Measurements from ENCODE around the gene FN1.

The FN1 gene

GRCh38 chr2:215399067-215399716 is 36.7 kb downstream of the FN1 start:
- no peaks in the 10 kb centered on the region for H3K9me3 Mint-ChIP-seq
- H3K27ac Mint-ChIP-seq = no peak overlapping the region
- H3K36me3 Mint-ChIP-seq (ENCODE audit: low read depth) = no peaks in the 10 kb centered on the region
- H3K4me1 Mint-ChIP-seq (ENCODE audit: low read depth) = no peaks in the 10 kb centered on the region
- no peak for DNase-seq (ENCODE audit: low spot score)
- H3K4me3 Mint-ChIP-seq = no peak overlapping the region
- H3K27me3 Mint-ChIP-seq (ENCODE audit: low read depth) = peaks cover 14% of the 10 kb centered on the region

DNA sequence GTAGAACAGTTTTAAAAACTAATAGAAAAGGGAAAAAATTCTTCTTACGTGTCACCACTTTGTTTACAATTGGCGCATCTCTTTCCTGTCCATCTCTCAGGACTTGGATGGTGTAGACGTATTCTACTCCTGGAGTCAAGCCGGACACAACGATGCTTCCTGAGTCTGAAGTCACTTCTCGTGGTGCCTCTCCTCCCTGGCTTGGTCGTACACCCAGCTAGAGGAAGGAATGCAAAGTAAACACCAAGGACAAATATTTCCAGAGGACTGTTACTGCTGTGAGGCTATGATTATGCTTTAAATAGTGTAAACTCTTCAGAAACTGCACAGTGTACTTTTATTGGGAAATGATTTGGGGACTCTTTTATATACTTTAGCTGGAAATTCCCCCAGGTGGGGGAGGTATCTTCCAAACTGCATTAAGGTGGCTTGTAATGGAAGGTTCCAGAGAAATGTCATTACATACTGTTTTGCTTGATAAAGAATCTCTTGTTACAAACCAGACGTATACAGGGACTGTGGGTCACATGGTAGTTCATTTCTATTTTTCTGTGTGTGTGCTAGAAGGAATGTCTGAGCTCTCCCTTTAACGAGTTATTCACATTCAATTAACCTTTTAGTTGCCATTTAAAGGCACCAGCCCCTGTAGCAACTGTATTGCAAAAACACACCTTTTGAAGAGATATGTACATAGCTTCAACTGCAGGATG is 38.1 kb downstream of the FN1 start:
- no peak for DNase-seq (ENCODE audit: low spot score)
- Mint-ChIP-seq H3K4me3 (no peak overlapping the region), H3K36me3 (ENCODE audit: low read depth) (no peaks in the 10 kb centered on the region), H3K27ac (no peak overlapping the region), H3K27me3 (ENCODE audit: low read depth) (peaks cover 14% of the 10 kb centered on the region), H3K4me1 (ENCODE audit: low read depth) (no peaks in the 10 kb centered on the region), H3K9me3 (no peaks in the 10 kb centered on the region)

GRCh38 chr2:215396595-215397313 is 39.1 kb downstream of the FN1 start:
- no peak overlapping the region for H3K27ac Mint-ChIP-seq
- no peaks in the 10 kb centered on the region for H3K36me3 Mint-ChIP-seq (ENCODE audit: low read depth)
- no peak for DNase-seq (ENCODE audit: low spot score)
- no peaks in the 10 kb centered on the region for H3K9me3 Mint-ChIP-seq
- no peaks in the 10 kb centered on the region for H3K4me1 Mint-ChIP-seq (ENCODE audit: low read depth)
- H3K4me3 Mint-ChIP-seq = no peak overlapping the region
- peaks cover 14% of the 10 kb centered on the region for H3K27me3 Mint-ChIP-seq (ENCODE audit: low read depth)

DNA sequence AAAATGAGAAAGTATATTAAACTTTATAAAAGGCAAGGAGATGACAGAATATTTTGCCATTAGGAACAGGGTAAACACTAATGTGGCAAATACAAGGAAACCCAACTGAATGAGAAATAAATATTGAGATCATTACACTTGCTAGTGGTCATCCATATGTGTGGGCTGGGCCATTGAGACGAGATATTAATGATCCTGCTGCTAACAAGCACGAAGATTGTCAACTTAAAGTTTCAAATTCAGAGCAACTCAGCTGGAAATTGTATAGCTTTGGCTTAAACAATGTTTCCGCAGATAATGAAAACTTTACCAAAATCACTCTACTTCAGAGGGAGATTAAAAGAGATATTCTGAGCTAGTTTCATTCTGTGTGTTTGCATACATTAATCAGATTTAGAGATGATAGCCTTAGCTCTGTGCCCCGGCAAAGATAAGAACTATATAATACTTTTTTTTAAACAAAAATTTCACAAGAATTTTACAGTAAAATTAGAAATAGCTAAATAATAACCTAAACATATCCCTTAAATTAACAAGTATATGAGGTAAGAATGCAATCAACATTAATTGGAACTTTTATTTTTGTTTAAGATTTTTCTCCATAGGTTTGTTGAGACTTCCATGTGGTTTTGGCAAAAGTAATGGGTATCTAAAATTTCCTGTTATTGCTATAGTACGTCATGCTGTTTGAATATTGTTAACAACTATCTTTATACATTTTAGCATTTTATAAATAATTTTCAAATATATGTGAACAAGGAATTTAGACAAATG is 40.0 kb downstream of the FN1 start:
- no peak overlapping the region for H3K27ac Mint-ChIP-seq
- H3K9me3 Mint-ChIP-seq = no peaks in the 10 kb centered on the region
- H3K4me3 Mint-ChIP-seq = no peak overlapping the region
- peaks cover 14% of the 10 kb centered on the region for H3K27me3 Mint-ChIP-seq (ENCODE audit: low read depth)
- H3K36me3 Mint-ChIP-seq (ENCODE audit: low read depth) = no peaks in the 10 kb centered on the region
- H3K4me1 Mint-ChIP-seq (ENCODE audit: low read depth) = no peaks in the 10 kb centered on the region
- DNase-seq (ENCODE audit: low spot score) = no peak

- H3K4me3 Mint-ChIP-seq = no peak overlapping the region
- H3K36me3 Mint-ChIP-seq (ENCODE audit: low read depth) = no peaks in the 10 kb centered on the region
- peaks cover 14% of the 10 kb centered on the region for H3K27me3 Mint-ChIP-seq (ENCODE audit: low read depth)
These were observed 41.6 kb downstream of the FN1 start for GRCh38 chr2:215394102-215394805.

DNA sequence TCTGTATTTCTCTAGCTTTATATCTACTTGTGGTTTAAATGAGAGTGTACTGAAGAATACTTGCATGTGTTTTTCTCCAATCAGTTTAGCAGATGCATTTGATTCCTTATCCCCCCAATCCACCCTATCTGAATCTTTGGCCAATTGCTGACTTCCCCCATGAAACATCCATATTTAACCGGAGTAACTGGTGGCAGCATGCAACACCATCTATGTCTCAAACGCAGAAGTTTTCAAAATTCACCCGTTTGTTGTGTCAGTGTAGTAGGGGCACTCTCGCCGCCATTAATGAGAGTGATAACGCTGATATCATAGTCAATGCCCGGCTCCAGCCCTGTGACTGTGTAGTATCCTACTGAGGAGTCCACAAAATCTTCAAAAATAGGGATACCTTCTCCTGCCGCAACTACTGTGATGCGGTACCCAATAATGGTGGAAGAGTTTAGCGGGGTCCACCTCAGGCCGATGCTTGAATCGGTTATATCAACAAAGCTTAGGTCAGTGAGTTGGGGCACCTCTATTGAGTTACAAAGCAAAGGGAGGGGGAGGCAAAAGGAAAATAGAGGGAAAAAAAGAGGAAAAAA is 43.1 kb downstream of the FN1 start:
- H3K9me3 Mint-ChIP-seq = no peaks in the 10 kb centered on the region
- H3K4me1 Mint-ChIP-seq (ENCODE audit: low read depth) = no peaks in the 10 kb centered on the region
- DNase-seq (ENCODE audit: low spot score) = no peak
- H3K36me3 Mint-ChIP-seq (ENCODE audit: low read depth) = no peaks in the 10 kb centered on the region
- H3K27me3 Mint-ChIP-seq (ENCODE audit: low read depth) = peaks cover 7% of the 10 kb centered on the region
- H3K4me3 Mint-ChIP-seq = no peak overlapping the region
- no peak overlapping the region for H3K27ac Mint-ChIP-seq

More at GRCh38 chr2:215394102-215394805, 41.6 kb downstream of the FN1 start:
- H3K27ac Mint-ChIP-seq = no peak overlapping the region
- H3K4me1 Mint-ChIP-seq (ENCODE audit: low read depth) = no peaks in the 10 kb centered on the region
- DNase-seq (ENCODE audit: low spot score) = no peak
- H3K9me3 Mint-ChIP-seq = no peaks in the 10 kb centered on the region

DNA sequence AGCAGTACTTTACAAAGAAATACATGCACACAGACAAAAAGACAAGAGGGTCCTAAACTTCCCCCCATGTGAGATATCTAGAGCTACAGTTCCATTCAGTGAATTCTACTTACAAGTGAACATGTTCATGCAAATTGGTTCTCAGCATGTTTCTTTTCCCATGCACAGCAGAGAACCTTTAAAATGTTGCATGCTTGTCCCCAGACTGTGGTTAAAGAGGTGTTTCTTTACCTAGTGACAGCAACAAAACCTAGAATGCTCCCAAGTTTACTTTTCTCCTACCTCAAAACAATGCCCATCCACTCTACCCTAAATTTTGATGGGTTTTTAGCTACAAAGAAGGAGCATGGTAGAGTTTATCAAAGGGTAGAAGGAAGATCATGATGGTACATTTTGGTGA is 43.7 kb downstream of the FN1 start:
- no peak for DNase-seq (ENCODE audit: low spot score)
- H3K27me3 Mint-ChIP-seq (ENCODE audit: low read depth) = peaks cover 4% of the 10 kb centered on the region
- no peaks in the 10 kb centered on the region for H3K36me3 Mint-ChIP-seq (ENCODE audit: low read depth)
- no peak overlapping the region for H3K27ac Mint-ChIP-seq
- no peaks in the 10 kb centered on the region for H3K9me3 Mint-ChIP-seq
- H3K4me3 Mint-ChIP-seq = no peak overlapping the region
- H3K4me1 Mint-ChIP-seq (ENCODE audit: low read depth) = no peaks in the 10 kb centered on the region

DNA sequence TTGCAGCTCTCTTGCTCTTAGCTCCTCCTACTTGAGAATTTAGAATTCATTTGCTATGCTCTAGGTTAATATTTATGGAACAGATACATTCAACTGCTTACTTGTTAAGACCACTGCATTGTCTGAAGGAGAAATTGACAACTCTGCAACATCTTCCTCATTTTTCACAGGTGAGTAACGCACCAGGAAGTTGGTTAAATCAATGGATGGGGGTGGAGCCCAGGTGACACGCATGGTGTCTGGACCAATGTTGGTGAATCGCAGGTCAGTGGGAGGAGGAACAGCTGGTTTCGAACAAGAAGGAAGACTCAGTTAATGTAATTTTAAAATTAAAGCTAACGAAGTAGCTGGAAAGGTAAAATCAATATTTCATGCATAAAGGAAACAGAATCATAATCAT is 44.3 kb downstream of the FN1 start:
- Mint-ChIP-seq H3K4me1 (ENCODE audit: low read depth) (no peaks in the 10 kb centered on the region), H3K36me3 (ENCODE audit: low read depth) (no peaks in the 10 kb centered on the region), H3K9me3 (no peaks in the 10 kb centered on the region), H3K27me3 (ENCODE audit: low read depth) (peaks cover 4% of the 10 kb centered on the region), H3K27ac (no peak overlapping the region), H3K4me3 (no peak overlapping the region)
- DNase-seq (ENCODE audit: low spot score) = no peak

- Mint-ChIP-seq H3K36me3 (ENCODE audit: low read depth) (no peaks in the 10 kb centered on the region), H3K27ac (no peak overlapping the region), H3K4me1 (ENCODE audit: low read depth) (no peaks in the 10 kb centered on the region), H3K27me3 (ENCODE audit: low read depth) (peaks cover 2% of the 10 kb centered on the region), H3K9me3 (no peaks in the 10 kb centered on the region), H3K4me3 (no peak overlapping the region)
- no peak for DNase-seq (ENCODE audit: low spot score)
These were observed 45.3 kb downstream of the FN1 start for GRCh38 chr2:215390550-215390913.

GRCh38 chr2:215388002-215388728 is 47.7 kb downstream of the FN1 start:
- H3K36me3 Mint-ChIP-seq (ENCODE audit: low read depth) = no peaks in the 10 kb centered on the region
- no peak overlapping the region for H3K27ac Mint-ChIP-seq
- no peaks in the 10 kb centered on the region for H3K4me1 Mint-ChIP-seq (ENCODE audit: low read depth)
- H3K27me3 Mint-ChIP-seq (ENCODE audit: low read depth) = no peaks in the 10 kb centered on the region
- H3K4me3 Mint-ChIP-seq = no peak overlapping the region
- H3K9me3 Mint-ChIP-seq = no peaks in the 10 kb centered on the region
- DNase-seq (ENCODE audit: low spot score) = no peak

- no peaks in the 10 kb centered on the region for H3K36me3 Mint-ChIP-seq (ENCODE audit: low read depth)
- H3K4me3 Mint-ChIP-seq = no peak overlapping the region
- no peak overlapping the region for H3K27ac Mint-ChIP-seq
- no peak for DNase-seq (ENCODE audit: low spot score)
- no peaks in the 10 kb centered on the region for H3K4me1 Mint-ChIP-seq (ENCODE audit: low read depth)
- H3K27me3 Mint-ChIP-seq (ENCODE audit: low read depth) = no peaks in the 10 kb centered on the region
- H3K9me3 Mint-ChIP-seq = no peaks in the 10 kb centered on the region
These were observed 49.3 kb downstream of the FN1 start for GRCh38 chr2:215386566-215386965.

- no peaks in the 10 kb centered on the region for H3K36me3 Mint-ChIP-seq (ENCODE audit: low read depth)
- no peak overlapping the region for H3K27ac Mint-ChIP-seq
- no peaks in the 10 kb centered on the region for H3K27me3 Mint-ChIP-seq (ENCODE audit: low read depth)
- H3K9me3 Mint-ChIP-seq = no peaks in the 10 kb centered on the region
- H3K4me1 Mint-ChIP-seq (ENCODE audit: low read depth) = no peaks in the 10 kb centered on the region
- no peak for DNase-seq (ENCODE audit: low spot score)
- H3K4me3 Mint-ChIP-seq = no peak overlapping the region
These were observed 51.2 kb downstream of the FN1 start for GRCh38 chr2:215384710-215385109.

Data from T-helper 2 cell treated with Interferon-gamma antibody and Interleukin-4, amounts not matched to agents 5 μg/mL and 100 μg/mL, for 36 hours (primary cell).